Activated B cell treated with CpG ODN at 0.5 μM for 24 hours (primary cell): ENCODE results near the gene GLTPD2. TPM values are rescaled to one million over a fixed set of nuclear protein-coding genes. Genes with fewer than 3 reads are reported as not detected.
A peak's percentile ranks its signal among the peaks of the same experiment; 100 is the strongest.

ENCODE experiments used
- ATAC-seq: fragments of 200-7000 bp; cut with Tn5 transposase; one replicate; pipeline ENCODE4 v1.10.0; 2021; ENCODE audit warnings: low read depth, mild to moderate bottlenecking, moderate library complexity
- CTCF ChIA-PET: fragments of 350-600 bp; sonication (Branson Sonifier 250); formaldehyde crosslinking; loops from one replicate; lab custom pipeline; 2021; ENCODE audit warnings: antibody characterized with exemption; lab: Charles Lee
- POLR2A ChIA-PET: fragments of 350-600 bp; sonication (Branson Sonifier 250); formaldehyde crosslinking; loops from one replicate; lab custom pipeline; 2021; ENCODE audit warnings: antibody characterized with exemption; lab: Charles Lee
- DNase-seq: peaks from one replicate; pipeline ENCODE4 v3.0.0; 2022
- H3K27ac Mint-ChIP-seq: one replicate; pipeline ENCODE4 v1.8.0; 2020; ENCODE audit warnings: mixed read lengths
- H3K27me3 Mint-ChIP-seq: one replicate; pipeline ENCODE4 v1.8.0; 2021; ENCODE audit warnings: mixed read lengths
- H3K36me3 Mint-ChIP-seq: one replicate; pipeline ENCODE4 v1.8.0; 2021; ENCODE audit warnings: low read depth, mixed read lengths
- H3K4me1 Mint-ChIP-seq: one replicate; pipeline ENCODE4 v1.8.0; 2021; ENCODE audit warnings: mixed read lengths
- H3K4me3 Mint-ChIP-seq: one replicate; pipeline ENCODE4 v1.8.0; 2020; ENCODE audit warnings: mild to moderate bottlenecking, mixed read lengths
- H3K9me3 Mint-ChIP-seq: one replicate; pipeline ENCODE4 v1.8.0; 2020; ENCODE audit warnings: mixed read lengths
- intact Hi-C: fragments of 100-400 bp; cut with micrococcal nuclease; formaldehyde crosslinking; loops from one replicate; pipeline ENCODE4 v1.15.1; 2024
- total RNA-seq: library from RNA; stranded (reverse); gene quantifications from 2 replicates; pipeline ENCODE4 v1.2.3, GENCODE V29; 2022
- TF ChIP-seq, protein P1 (sequence below): fragments of 200-600 bp; IDR thresholded peaks from one replicate; pipeline ENCODE4 v1.8.0; 2022; ENCODE audit warnings: antibody characterized with exemption, mild to moderate bottlenecking

Gene GLTPD2
- total RNA-seq, result not detected in 2 replicates

GRCh38 chr17:4788807-4789700, at the start of gene GLTPD2:
TSS of gene GLTPD2 (plus strand) at chr17:4788964. CDS start at chr17:4789012, 48 bp downstream.
- H3K4me3 Mint-ChIP-seq, result peak within 1 kb of the TSS; percentile 77
- H3K27ac Mint-ChIP-seq, result no peak within 1 kb of the TSS
- ATAC-seq (no peak), DNase-seq (no peak)
- peaks cover 23% of the 10 kb centered on the region for H3K27me3 Mint-ChIP-seq
- TF ChIP-seq, protein P1, sequence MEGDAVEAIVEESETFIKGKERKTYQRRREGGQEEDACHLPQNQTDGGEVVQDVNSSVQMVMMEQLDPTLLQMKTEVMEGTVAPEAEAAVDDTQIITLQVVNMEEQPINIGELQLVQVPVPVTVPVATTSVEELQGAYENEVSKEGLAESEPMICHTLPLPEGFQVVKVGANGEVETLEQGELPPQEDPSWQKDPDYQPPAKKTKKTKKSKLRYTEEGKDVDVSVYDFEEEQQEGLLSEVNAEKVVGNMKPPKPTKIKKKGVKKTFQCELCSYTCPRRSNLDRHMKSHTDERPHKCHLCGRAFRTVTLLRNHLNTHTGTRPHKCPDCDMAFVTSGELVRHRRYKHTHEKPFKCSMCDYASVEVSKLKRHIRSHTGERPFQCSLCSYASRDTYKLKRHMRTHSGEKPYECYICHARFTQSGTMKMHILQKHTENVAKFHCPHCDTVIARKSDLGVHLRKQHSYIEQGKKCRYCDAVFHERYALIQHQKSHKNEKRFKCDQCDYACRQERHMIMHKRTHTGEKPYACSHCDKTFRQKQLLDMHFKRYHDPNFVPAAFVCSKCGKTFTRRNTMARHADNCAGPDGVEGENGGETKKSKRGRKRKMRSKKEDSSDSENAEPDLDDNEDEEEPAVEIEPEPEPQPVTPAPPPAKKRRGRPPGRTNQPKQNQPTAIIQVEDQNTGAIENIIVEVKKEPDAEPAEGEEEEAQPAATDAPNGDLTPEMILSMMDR, result no peak
- ChIA-PET POLR2A (interaction anchor here (0.6 to 2.4 kb wide), 10 partner anchors 11 to 368 kb away, joined by 3 to 20 read pairs (median 6); partner anchors contain the start of genes ARRB2, MED11, PELP1 and PLD2), CTCF (interaction anchor here (0.6 to 2.0 kb wide), 14 partner anchors 11 to 112 kb away, joined by 3 to 17 read pairs (median 4); partner anchors contain the start of genes ARRB2, C17orf107, MED11 and PLD2)
- H3K4me1 Mint-ChIP-seq, result peaks cover 19% of the 10 kb centered on the region
- H3K9me3 Mint-ChIP-seq, result no peaks in the 10 kb centered on the region
- no peaks in the 10 kb centered on the region for H3K36me3 Mint-ChIP-seq
- intact Hi-C loops, result no loop called here

DNA sequence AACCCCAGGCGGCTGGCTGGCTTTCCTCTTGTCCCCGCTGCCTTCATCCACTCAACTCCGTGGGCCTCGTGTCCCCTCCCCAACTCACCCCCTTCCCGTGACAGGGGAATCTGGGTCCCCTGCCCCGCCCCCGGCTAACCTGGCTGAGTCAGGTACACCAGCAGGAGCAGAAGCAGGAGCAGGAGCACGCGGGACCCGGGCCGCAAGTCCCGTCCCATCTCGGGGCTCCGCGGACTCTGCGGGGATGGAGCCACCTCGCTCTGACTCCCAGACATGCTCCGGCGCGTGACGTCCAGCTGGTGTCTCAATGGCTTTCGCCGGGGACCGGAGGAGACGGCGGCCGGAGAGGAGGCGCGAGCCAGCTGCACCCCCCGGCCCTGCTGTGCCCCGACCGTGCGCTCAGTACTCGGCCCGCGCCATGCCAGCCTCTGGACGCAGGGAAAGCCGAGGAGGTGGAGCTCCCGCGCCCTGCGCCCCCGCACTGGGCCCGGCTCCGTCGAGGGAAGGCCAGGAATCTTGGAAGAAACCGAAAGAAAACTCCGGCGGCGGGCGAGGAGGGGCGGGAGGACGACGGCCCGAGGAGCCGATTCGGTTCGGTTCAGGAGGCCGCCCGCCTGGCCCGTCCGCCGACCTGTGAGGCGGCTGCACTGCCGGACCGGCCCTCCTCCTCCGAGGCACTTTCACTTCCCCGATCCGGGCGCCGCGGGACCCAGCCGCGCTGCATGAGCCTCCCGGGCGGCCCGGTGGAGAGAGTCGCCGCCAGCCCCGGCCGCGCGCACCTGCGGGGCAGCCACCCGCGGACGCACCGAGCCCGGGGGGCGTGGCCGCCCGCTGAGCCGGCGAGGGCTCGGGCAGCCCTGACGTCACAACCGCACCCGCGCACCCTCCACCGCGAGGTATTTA, 49.4 kb upstream of the GLTPD2 start, which contains the start of the genes CXCL16 and ZMYND15:
Gene CXCL16 (minus strand): TSS at position 807 of the 903 bp plus-strand sequence. CDS start 589 bp downstream, at position 218.
Gene ZMYND15 (plus strand): TSS at position 712 of the 903 bp plus-strand sequence. CDS start 716 bp downstream, outside the sequence.
- Mint-ChIP-seq H3K27me3 (no peaks in the 10 kb centered on the region), H3K4me3 (peak within 1 kb of the TSS; percentile 83), H3K4me1 (peaks cover 34% of the 10 kb centered on the region), H3K9me3 (no peaks in the 10 kb centered on the region), H3K27ac (peak within 1 kb of the TSS; percentile 76), H3K36me3 (peaks cover 3% of the 10 kb centered on the region)
- DNase-seq (peak; percentile 76), ATAC-seq (peak; percentile 87)
- TF ChIP-seq, protein P1, result no peak
- CTCF ChIA-PET, result interaction anchor here (1.4 kb wide), 1 partner anchor 50 kb away, joined by 10 read pairs; the partner anchor contains the start of gene GLTPD2
- POLR2A ChIA-PET, result interaction anchor here (1.3 kb wide), 1 partner anchor 51 kb away, joined by 3 read pairs; no protein-coding TSS in a partner anchor
- intact Hi-C loops, result no loop called here

DNA sequence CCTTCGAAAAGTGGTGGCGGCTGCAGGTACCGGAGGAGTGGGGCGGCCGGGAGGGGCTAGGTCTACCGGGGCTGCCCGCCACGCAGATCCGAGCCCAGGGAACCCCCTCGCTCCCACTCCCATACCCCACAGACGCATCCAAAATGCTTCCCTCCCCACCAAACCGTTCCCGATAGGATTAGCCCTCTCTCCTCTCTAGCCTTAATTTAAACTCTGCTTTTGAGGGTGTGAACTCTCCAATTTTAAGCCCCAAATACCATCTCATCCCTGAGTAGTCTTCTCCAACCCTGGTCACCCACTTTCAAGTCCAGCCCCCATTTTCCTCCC, 48.8 kb upstream of the GLTPD2 start:
- ATAC-seq, result no peak
- Mint-ChIP-seq H3K4me3 (peak overlapping the region; percentile 75), H3K27ac (peak overlapping the region; percentile 59), H3K36me3 (peaks cover 3% of the 10 kb centered on the region), H3K4me1 (peaks cover 28% of the 10 kb centered on the region), H3K9me3 (no peaks in the 10 kb centered on the region), H3K27me3 (peaks cover 2% of the 10 kb centered on the region)
- intact Hi-C loops, result no loop called here
- ChIA-PET CTCF (no interaction called here), POLR2A (interaction anchor here (1.3 kb wide), 1 partner anchor 50 kb away, joined by 3 read pairs; no protein-coding TSS in a partner anchor)
- TF ChIP-seq, protein P1, result no peak
- DNase-seq, result no peak

DNA sequence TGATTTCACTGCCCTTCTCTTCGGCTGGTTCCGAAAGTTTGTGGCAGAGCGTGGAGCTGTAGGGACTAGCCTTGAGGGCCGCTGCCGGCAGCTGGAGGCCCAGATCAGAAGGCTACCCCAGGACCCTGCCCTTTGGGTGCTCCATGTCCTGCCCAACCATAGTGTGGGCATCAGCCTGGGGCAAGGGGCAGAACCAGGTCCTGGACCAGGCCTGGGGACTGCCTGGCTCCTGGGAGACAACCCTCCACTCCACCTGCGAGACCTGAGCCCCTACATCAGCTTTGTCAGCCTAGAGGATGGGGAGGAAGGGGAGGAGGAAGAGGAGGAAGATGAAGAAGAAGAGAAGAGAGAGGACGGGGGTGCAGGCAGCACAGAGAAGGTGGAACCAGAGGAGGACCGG, 48.2 kb upstream of the GLTPD2 start:
- ATAC-seq (no peak), DNase-seq (no peak)
- no peaks in the 10 kb centered on the region for H3K9me3 Mint-ChIP-seq
- TF ChIP-seq, protein P1, result no peak
- peak overlapping the region; percentile 75 for H3K4me3 Mint-ChIP-seq
- H3K36me3 Mint-ChIP-seq, result no peaks in the 10 kb centered on the region
- ChIA-PET POLR2A (no interaction called here), CTCF (no interaction called here)
- peaks cover 24% of the 10 kb centered on the region for H3K4me1 Mint-ChIP-seq
- H3K27ac Mint-ChIP-seq, result no peak overlapping the region
- intact Hi-C loops, result no loop called here
- H3K27me3 Mint-ChIP-seq, result peaks cover 6% of the 10 kb centered on the region
